Stimulated activated CD4-positive, alpha-beta T cell treated with anti-CD3 and anti-CD28 coated beads, Interleukin-12 subunit alpha, Interleukin-12 subunit beta, amount 100 ng/mL, for 24 hours (primary cell): ENCODE measurements around the gene CNPPD1.

ENCODE experiments used
- DNase-seq, 2 experiments: peaks; one replicate each; pipeline ENCODE4 v3.0.0-alpha.2; 2020; ENCODE audit warnings: low read depth in 2 of 2

The CNPPD1 gene

GRCh38 chr2:219179601-219180465 is 3.1 kb upstream of the CNPPD1 start:
- no peak for DNase-seq

DNA sequence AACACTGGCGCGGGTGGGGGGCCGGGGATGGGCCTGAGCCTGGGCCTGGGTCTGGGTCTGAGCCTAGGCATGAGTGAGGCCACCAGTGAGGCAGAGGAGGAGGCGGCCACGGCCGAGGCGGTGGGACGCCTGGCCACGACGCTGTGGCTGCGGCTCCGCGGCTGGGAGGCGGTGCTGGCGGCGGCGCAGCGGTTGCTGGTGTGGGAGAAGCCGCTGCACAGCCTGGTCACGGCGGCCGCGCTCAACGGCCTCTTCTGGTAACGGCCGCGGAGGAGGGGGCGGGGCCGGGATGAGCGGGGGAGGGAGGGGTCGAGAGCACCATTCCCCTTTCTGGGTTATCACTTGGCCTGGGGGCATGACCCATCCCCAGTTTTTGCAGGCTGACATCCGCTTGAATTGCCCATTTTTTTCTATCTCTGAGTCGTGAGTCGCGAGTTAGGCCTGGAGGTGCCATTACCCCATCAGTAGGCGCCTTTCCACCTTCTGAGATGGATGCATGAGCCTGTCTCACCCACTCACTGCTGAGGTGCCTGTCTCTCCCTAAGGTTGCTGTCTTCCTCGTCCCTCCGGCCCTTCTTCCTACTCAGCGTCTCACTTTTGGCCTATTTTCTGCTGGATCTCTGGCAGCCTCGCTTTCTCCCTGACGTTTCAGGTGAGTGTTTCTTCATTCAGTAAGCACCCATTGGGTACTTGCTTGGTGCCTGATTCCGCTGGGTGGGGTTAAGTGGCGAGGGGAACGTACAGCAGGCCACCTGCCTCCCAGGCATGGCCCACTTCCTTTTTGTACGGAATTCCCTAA is 1.9 kb upstream of the CNPPD1 start:
- peak in 1 of 2 experiments; percentile 30 for DNase-seq

GRCh38 chr2:219177552-219178376 is 1.0 kb upstream of the CNPPD1 start, which contains the start of gene RETREG2:
Gene RETREG2, plus strand, starts transcription at chr2:219178275. Its CDS starts 78 bp downstream, at chr2:219178353.
- DNase-seq, result peak; percentile 62 to 63

DNA sequence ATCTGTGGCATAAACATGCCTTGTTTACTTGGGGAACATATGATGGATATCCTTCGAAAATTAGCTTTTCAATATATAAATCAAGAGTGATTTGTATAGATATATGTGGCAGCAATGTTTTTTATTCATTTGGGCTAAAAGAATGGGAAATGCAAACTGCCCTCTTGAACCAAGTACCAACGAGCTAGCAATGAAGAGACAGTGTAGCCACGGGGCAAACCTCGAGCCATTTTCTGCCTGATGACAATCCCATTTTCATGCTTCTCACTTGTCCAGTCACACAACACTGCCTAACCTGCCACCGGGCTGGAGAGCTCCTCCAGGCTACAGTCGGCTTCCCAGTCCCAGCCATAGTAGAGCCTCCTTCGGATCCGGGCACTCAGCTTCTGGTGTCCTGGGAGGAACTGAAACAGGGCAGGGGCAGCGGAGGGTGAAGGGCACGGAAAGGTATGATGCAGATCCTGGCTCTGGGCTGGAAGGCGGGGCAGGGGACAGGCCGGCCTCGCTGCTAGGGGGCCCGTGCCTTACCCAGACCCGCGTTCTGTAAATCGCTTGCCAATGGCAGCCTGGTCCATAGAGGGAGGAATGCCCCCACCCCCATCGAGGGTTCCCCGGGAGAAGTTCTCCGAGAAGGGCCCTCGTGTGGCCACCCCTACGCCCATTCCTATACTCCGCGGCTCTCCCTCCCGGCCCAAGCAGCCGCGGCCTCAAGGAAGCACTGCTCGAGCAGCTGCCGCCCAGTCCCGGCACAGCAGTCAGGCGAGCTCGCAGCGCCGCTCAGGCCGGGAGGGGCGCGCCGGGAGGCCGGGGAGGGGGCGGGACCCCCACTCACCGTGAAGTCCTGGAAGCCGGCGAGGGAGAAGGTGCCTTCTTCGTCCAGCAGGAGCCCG is 552 bp downstream of the CNPPD1 start:
- peak; percentile 12 to 29 for DNase-seq

GRCh38 chr2:219175486-219175885 is 1.2 kb downstream of the CNPPD1 start:
- DNase-seq, result no peak

DNA sequence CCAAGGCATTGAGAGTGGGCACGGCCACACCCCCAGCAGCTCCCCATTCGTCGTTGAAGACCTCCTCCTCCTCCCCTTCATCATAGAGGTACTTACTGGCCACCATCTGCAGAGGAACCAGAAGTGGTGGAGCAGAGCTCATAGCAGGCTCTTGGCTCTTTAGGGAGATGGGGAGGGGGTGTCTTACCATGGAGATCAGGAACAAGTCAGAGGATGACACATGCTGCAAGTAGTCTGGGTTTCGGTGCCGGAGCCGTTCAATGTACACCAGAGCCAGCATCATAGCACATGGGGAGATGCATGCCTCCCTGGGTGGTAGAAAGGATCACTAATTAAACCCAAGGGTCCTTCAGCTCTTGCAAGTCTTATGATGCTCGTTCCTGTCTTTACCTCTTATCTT is 1.9 kb downstream of the CNPPD1 start:
- no peak for DNase-seq

DNA sequence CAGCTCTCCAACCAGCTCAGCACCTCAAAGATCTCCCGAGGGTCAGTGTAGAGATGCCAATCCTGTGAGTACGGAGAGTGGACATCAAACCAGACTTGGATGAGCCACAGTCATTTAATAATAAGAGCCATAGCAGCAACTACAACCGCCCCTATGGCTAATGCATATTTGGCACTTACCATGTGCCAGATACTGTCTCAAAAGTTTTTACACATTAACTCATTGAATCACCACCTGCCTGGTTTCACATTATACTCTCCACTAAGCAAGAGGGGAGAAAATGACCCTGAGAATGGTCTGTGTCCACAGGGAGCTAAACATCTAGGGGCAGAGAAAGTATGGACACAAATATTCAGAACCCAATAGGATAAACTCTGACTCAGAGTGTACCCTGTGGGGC is 2.6 kb downstream of the CNPPD1 start:
- DNase-seq, result no peak

- no peak for DNase-seq
Observed at GRCh38 chr2:219173176-219173575, 3.5 kb downstream of the CNPPD1 start.

- no peak for DNase-seq
Observed at GRCh38 chr2:219172231-219173154, 4.2 kb downstream of the CNPPD1 start.

GRCh38 chr2:219171231-219171651 is 5.5 kb downstream of the CNPPD1 start:
- DNase-seq, result no peak

- DNase-seq, result no peak
Observed at GRCh38 chr2:219169930-219170654, 6.6 kb downstream of the CNPPD1 start, which contains the start of gene SLC23A3. Gene SLC23A3, minus strand, starts transcription at chr2:219170029. Its CDS starts 45 bp downstream, at chr2:219169984.

GRCh38 chr2:219168932-219169331 is 7.8 kb downstream of the CNPPD1 start:
- DNase-seq, result no peak

- DNase-seq, result no peak
Observed at GRCh38 chr2:219168526-219168925, 8.2 kb downstream of the CNPPD1 start.

GRCh38 chr2:219167997-219168396 is 8.7 kb downstream of the CNPPD1 start:
- no peak for DNase-seq

- DNase-seq, result no peak
Observed at GRCh38 chr2:219165058-219165911, 11.4 kb downstream of the CNPPD1 start.

- DNase-seq, result no peak
Observed at GRCh38 chr2:219163156-219163555, 13.6 kb downstream of the CNPPD1 start.

DNA sequence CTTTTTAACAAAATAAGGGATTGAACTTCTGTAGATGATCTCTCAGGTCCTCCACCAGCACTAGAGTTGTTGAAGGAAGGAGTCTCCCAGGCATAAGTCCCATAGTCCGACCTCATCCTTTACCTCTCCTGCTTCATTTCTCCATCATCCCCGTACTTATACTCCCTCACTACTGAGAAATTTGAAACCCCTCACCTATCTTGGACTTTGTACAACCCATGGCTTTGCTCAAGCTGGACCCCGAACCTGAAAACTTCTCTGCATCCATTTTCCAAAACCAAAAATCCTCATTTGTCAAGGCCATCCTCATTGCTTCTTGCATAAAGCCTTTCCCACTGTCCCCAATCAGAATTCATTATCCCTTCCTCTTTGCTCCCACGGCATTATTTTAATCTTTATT is 15.6 kb downstream of the CNPPD1 start:
- no peak for DNase-seq
